ENCODE measurements around the gene STX5.
"Not testable (repeated sequence)": the region's sequence is repeated elsewhere in the genome, so short reads cannot be mapped to it uniquely, and the experiment has no call there.

The STX5 gene

GRCh38 chr11:62778441-62778840 lies 53.4 kb downstream of the STX5 start:
- no peak for DNase-seq

DNA sequence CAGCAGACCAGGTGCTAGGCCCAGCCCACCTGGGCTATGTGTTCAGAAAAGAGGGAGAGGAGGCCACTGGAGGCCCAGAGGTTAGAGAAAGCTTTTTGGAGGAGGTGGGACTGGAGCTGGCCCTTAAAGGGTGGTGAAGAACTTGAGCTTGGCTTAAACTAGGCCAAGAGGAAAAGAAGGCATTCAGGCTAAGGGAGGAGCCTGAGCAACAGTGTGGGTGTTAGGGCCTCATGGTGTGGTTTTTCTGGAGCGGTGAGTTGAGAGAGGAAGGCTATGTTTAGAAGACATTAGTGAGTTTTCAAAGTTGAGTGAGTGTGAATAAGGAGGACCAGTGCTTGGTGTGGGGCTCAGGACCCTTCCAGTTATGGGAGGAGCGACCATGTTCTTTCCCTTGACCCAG lies 54.5 kb downstream of the STX5 start:
- DNase-seq, result no peak

GRCh38 chr11:62775646-62776045 lies 56.2 kb downstream of the STX5 start:
- DNase-seq, result no peak

DNA sequence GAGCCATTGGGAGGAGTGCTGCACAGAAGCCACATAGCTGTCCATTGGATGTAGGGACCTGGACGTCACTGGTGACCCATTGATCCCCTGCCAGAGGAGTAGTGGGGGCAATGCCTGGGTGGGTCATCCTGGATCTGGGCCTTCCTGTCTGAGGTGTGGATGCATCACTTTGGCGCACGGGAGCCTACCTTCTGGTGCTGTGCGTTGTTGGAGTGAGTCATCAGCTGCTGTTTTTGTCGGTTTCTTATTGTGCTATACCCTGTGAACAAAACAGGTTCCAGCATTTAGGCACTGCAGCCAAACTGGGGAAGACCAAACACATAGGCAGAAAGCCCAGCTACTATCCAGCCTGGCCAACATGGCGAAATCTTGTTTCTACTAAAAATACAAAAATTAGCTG lies 57.4 kb downstream of the STX5 start:
- DNase-seq, result no peak

- DNase-seq, result peak; percentile 98
Observed at GRCh38 chr11:62771144-62772021, 60.5 kb downstream of the STX5 start, which contains the start of gene TAF6L. TSS of gene TAF6L (plus strand) at chr11:62771396. CDS start at chr11:62775784, 4,388 bp downstream.

DNA sequence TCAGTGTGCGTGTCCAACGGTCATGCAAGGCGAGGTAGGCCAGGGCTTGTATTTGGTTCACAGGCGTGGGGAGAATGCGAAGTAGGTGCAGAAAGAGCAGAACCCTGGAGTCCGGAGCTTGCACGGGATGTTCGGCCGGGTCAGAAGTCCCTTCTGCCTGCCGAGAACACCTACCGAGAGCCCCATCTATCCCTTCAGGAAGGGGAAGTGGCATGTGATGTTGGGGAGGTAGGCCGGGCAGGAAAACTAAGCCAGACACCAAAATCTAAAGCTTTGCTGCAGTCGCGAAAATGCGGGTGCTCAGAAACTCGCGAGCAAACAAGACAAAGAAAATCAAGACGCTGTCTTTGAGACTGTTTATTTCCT lies 61.1 kb downstream of the STX5 start:
- no peak for DNase-seq

GRCh38 chr11:62760867-62761227 lies 71.0 kb downstream of the STX5 start:
- not testable (repeated sequence) for DNase-seq

DNA sequence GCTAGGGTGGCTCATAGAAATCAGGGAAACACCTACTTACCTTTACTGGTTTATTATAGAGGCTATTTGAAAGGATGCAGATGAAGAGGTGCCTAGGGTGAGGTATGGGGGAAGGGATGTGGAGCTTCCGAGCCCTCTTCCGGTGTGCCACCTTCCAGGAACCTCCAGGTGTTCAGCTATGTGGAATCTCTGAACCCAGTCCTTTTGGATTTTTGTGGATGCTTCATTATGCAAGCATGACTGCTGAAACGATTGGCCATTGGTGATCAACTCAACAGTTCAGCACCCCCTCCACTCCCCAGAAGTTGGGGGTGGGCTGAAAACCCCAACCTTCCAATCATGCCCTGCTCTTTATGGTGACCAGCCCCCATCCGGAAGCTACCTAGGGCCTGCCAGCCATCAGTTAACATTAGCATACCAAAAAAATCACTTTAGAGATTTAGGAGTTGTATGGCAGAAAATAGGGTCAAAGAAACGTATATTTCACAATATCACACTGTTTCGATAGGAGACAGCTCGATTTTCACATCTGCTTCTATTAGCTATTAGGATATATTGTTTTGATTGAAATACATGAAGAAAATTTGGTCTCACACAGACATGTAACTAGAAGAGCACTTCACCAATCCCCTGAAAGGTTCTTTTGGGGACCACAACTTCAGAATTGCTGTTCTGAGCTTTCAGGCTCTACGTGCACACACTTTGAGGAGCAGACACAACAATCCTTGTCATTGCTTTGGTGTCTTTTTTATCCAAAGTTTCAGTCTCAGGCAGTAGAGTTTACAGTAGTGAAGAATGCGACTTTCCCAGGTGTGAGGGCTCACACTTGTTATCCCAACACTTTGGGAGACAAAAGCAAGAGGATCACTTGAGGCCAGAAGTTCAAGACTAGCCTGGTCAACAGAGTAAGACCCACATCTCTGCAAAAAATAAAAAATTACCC lies 73.7 kb downstream of the STX5 start:
- no peak for DNase-seq

All from suppressor macrophage treated with lipopolysaccharide for 4 hours (primary cell).